DOHH2 (cell line): ENCODE data around the gene PPP1R3A.

Experiments used
- H3F3A ChIP-seq: fragments of 200-600 bp; sonication (generic), shearing (Covaris generic); 2 replicates; pipeline ENCODE4 v1.6.0; 2016; ENCODE audit warnings: antibody characterized with exemption, mild to moderate bottlenecking; ENCODE audit not compliant: control insufficient read depth, insufficient read depth
- H3K27ac ChIP-seq: fragments of 200-600 bp; sonication (generic); 2 replicates; pipeline ENCODE4 v1.5.1; 2014; ENCODE audit warnings: low read depth, mild to moderate bottlenecking, low read length, moderate library complexity
- H3K27me3 ChIP-seq: fragments of 200-600 bp; sonication (generic); 2 replicates; pipeline ENCODE4 v1.6.1; 2014; ENCODE audit warnings: mild to moderate bottlenecking, low read length, mixed read lengths; ENCODE audit not compliant: control insufficient read depth
- H3K36me3 ChIP-seq: fragments of 200-600 bp; sonication (generic); 2 replicates; pipeline ENCODE4 v1.6.1; 2014; ENCODE audit warnings: mild to moderate bottlenecking, low read length, moderate library complexity, mixed read lengths; ENCODE audit not compliant: control insufficient read depth
- H3K4me1 ChIP-seq: fragments of 200-600 bp; sonication (generic); 2 replicates; pipeline ENCODE4 v1.6.1; 2014; ENCODE audit warnings: mild to moderate bottlenecking, low read length, mixed read lengths; ENCODE audit not compliant: control insufficient read depth
- H3K4me2 ChIP-seq: fragments of 200-600 bp; sonication (generic); 2 replicates; pipeline ENCODE4 v1.6.0; 2014; ENCODE audit warnings: mild to moderate bottlenecking, low read length, moderate library complexity
- H3K4me3 ChIP-seq: fragments of 200-600 bp; sonication (generic); 2 replicates; pipeline ENCODE4 v1.5.1; 2014; ENCODE audit warnings: mild to moderate bottlenecking, low read length, mixed read lengths
- H3K79me2 ChIP-seq: fragments of 200-600 bp; sonication (generic); 2 replicates; pipeline ENCODE4 v1.6.1; 2014; ENCODE audit warnings: mild to moderate bottlenecking, low read length, mixed read lengths; ENCODE audit not compliant: control insufficient read depth
- H3K9me2 ChIP-seq: fragments of 200-600 bp; sonication (generic); replicated peaks from 2 replicates; pipeline ENCODE4 v1.6.1; 2014; ENCODE audit warnings: mild to moderate bottlenecking, low read length, mixed read lengths; ENCODE audit not compliant: control insufficient read depth
- H3K9me3 ChIP-seq: fragments of 200-600 bp; sonication (generic); 2 replicates; pipeline ENCODE4 v1.6.1; 2014; ENCODE audit warnings: antibody characterized with exemption, low read length, mixed read lengths; ENCODE audit not compliant: control insufficient read depth, insufficient read depth
- H4K20me1 ChIP-seq: fragments of 200-600 bp; sonication (generic); 2 replicates; pipeline ENCODE4 v1.6.0; 2014; ENCODE audit warnings: low read depth, mild to moderate bottlenecking, antibody characterized with exemption, low read length, moderate library complexity; ENCODE audit not compliant: control insufficient read depth, insufficient read depth
- EZH2phosphoT487 ChIP-seq: fragments of 200-600 bp; sonication (generic); IDR thresholded peaks from 2 replicates; pipeline ENCODE4 v1.6.1; 2017; ENCODE audit warnings: borderline replicate concordance, mild to moderate bottlenecking, antibody characterized with exemption, low read length, moderate library complexity, mixed read lengths
- TF ChIP-seq, protein P1 (sequence below): fragments of 200-600 bp; sonication (generic); IDR thresholded peaks from one replicate; pipeline ENCODE4 v1.5.1; 2014; ENCODE audit warnings: antibody characterized with exemption, mild to moderate bottlenecking, low read depth, low read length; ENCODE audit not compliant: poor library complexity, severe bottlenecking

The PPP1R3A gene, protein sequence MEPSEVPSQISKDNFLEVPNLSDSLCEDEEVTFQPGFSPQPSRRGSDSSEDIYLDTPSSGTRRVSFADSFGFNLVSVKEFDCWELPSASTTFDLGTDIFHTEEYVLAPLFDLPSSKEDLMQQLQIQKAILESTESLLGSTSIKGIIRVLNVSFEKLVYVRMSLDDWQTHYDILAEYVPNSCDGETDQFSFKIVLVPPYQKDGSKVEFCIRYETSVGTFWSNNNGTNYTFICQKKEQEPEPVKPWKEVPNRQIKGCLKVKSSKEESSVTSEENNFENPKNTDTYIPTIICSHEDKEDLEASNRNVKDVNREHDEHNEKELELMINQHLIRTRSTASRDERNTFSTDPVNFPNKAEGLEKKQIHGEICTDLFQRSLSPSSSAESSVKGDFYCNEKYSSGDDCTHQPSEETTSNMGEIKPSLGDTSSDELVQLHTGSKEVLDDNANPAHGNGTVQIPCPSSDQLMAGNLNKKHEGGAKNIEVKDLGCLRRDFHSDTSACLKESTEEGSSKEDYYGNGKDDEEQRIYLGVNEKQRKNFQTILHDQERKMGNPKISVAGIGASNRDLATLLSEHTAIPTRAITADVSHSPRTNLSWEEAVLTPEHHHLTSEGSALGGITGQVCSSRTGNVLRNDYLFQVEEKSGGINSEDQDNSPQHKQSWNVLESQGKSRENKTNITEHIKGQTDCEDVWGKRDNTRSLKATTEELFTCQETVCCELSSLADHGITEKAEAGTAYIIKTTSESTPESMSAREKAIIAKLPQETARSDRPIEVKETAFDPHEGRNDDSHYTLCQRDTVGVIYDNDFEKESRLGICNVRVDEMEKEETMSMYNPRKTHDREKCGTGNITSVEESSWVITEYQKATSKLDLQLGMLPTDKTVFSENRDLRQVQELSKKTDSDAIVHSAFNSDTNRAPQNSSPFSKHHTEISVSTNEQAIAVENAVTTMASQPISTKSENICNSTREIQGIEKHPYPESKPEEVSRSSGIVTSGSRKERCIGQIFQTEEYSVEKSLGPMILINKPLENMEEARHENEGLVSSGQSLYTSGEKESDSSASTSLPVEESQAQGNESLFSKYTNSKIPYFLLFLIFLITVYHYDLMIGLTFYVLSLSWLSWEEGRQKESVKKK

DNA sequence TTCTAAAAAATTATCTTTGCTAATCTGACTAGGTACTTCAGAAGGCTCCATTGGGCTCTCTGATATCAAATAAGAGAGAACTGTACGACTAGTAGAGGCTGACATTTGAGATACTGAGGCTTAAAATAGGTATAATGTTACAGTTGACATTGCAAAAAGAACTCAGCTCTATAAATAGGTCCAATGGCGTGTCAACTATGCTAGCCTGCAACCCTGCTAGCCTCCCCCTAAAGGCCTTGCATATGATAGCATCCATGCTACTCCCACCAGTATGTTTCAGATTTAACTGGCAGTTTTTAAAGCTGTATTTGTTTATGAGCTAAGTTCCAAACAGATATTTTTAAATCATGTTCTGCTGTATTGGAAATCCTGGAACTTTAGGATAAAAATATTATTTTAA is at the start of gene PPP1R3A:
Gene PPP1R3A (minus strand): TSS at position 64 of the 400 bp plus-strand sequence. CDS start 13 bp downstream, at position 51.
- Histone ChIP-seq H3F3A (no peaks in the 10 kb centered on the region), H4K20me1 (no peaks in the 10 kb centered on the region), H3K9me2 (no peaks in the 10 kb centered on the region), H3K27ac (no peak within 1 kb of the TSS), H3K27me3 (no peaks in the 10 kb centered on the region), H3K4me2 (no peak within 1 kb of the TSS), H3K4me3 (no peak within 1 kb of the TSS), H3K4me1 (no peaks in the 10 kb centered on the region), H3K79me2 (no peaks in the 10 kb centered on the region), H3K36me3 (no peaks in the 10 kb centered on the region), H3K9me3 (no peaks in the 10 kb centered on the region)
- TF ChIP-seq, protein P1, sequence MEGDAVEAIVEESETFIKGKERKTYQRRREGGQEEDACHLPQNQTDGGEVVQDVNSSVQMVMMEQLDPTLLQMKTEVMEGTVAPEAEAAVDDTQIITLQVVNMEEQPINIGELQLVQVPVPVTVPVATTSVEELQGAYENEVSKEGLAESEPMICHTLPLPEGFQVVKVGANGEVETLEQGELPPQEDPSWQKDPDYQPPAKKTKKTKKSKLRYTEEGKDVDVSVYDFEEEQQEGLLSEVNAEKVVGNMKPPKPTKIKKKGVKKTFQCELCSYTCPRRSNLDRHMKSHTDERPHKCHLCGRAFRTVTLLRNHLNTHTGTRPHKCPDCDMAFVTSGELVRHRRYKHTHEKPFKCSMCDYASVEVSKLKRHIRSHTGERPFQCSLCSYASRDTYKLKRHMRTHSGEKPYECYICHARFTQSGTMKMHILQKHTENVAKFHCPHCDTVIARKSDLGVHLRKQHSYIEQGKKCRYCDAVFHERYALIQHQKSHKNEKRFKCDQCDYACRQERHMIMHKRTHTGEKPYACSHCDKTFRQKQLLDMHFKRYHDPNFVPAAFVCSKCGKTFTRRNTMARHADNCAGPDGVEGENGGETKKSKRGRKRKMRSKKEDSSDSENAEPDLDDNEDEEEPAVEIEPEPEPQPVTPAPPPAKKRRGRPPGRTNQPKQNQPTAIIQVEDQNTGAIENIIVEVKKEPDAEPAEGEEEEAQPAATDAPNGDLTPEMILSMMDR, result no peak
- no peak for TF ChIP-seq EZH2phosphoT487

DNA sequence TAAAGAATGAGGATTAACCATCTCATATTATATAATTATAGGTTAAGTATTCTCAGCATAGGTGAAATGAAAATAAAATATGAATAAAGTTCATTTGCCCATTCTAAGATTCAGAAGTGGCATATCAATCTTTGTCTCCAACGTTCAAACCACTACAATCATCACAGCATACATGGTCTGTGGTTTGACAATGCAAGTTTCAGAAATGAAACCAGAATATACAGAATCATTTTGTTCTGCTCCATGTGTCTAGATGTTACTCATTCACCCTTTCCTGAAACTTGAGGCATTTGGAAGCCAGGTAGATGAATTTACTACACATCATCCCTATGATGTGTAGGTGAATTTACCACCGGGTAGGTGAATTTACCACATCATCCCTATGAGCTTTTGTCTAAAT is 44.5 kb upstream of the PPP1R3A start:
- Histone ChIP-seq H4K20me1 (no peaks in the 10 kb centered on the region), H3K9me2 (no peaks in the 10 kb centered on the region), H3K79me2 (no peaks in the 10 kb centered on the region), H3F3A (no peaks in the 10 kb centered on the region), H3K9me3 (peaks cover 11% of the 10 kb centered on the region; the same call in 1 of the 2 replicates), H3K4me3 (no peak overlapping the region), H3K36me3 (no peaks in the 10 kb centered on the region), H3K4me1 (no peaks in the 10 kb centered on the region), H3K27me3 (no peaks in the 10 kb centered on the region), H3K27ac (no peak overlapping the region), H3K4me2 (no peak overlapping the region)
- no peak for TF ChIP-seq EZH2phosphoT487
- TF ChIP-seq, protein P1, result no peak

DNA sequence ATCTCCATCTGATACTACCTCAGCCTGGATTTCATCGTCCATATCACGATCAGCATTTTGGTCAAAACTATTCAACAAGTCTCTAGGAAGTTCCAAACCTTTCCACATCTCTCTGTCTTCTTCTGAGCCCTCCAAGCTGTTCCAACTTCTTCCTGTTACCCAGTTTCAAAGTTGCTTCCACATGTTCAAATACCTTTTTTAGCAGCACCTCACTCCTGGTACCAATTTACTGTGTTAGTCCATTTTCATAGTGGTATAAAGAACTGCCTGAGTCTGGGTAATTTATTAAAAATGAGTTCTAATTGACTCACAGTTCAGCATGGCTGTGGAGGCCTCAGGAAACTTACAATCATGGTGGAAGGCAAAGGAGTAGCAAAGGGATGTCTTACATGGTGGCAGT is 41.1 kb upstream of the PPP1R3A start:
- no peaks in the 10 kb centered on the region for H4K20me1 ChIP-seq
- no peak overlapping the region for H3K4me3 ChIP-seq
- H3K36me3 ChIP-seq, result no peaks in the 10 kb centered on the region
- no peaks in the 10 kb centered on the region for H3F3A ChIP-seq
- no peaks in the 10 kb centered on the region for H3K4me1 ChIP-seq
- no peaks in the 10 kb centered on the region for H3K79me2 ChIP-seq
- H3K9me3 ChIP-seq, result peaks cover 26% of the 10 kb centered on the region; the same call in 1 of the 2 replicates
- H3K9me2 ChIP-seq, result no peaks in the 10 kb centered on the region
- no peak overlapping the region for H3K4me2 ChIP-seq
- TF ChIP-seq EZH2phosphoT487, result no peak
- TF ChIP-seq, protein P1, result no peak
- H3K27me3 ChIP-seq, result no peaks in the 10 kb centered on the region
- H3K27ac ChIP-seq, result no peak overlapping the region
